K562 (cell line): Measurements from ENCODE around the gene KRT222.

Source experiments
- CEBPG ChIP-seq, 3 experiments: fragments of 200-800 bp in 1 of 3; sonication (Bioruptor generic) in 1 of 3; sonication (generic) in 1 of 3; formaldehyde crosslinking in 1 of 3; IDR thresholded peaks in 2 of 3; conservative IDR thresholded peaks in 1 of 3; 2 replicates each; pipeline versions ENCODE4 v1.6.1 to v1.8.0; 2016 to 2022; ENCODE audit warnings: missing compliant biosample characterization in 2 of 3, missing genetic modification characterization in 2 of 3, mild to moderate bottlenecking in 1 of 3, missing genetic modification reagents in 1 of 3
- FOXA3 ChIP-seq, 2 experiments: fragments of 450-650 bp in 1 of 2; sonication (generic) in 1 of 2; formaldehyde crosslinking; IDR thresholded peaks in 1 of 2; conservative IDR thresholded peaks in 1 of 2; 2 replicates each; pipeline versions ENCODE4 v1.4.0 to v1.8.0; 2020 to 2022; ENCODE audit warnings: mild to moderate bottlenecking in 2 of 2, missing genetic modification reagents in 1 of 2
- GABPB1 ChIP-seq: sonication (generic); formaldehyde crosslinking; IDR thresholded peaks from 2 replicates; pipeline ENCODE4 v1.8.0; 2022; ENCODE audit warnings: mild to moderate bottlenecking, missing genetic modification reagents
- HDAC3 ChIP-seq: fragments of 450-650 bp; IDR thresholded peaks from 2 replicates; pipeline ENCODE4 v1.6.1; 2018; ENCODE audit warnings: borderline replicate concordance, mild to moderate bottlenecking, moderate library complexity; ENCODE audit not compliant: partially characterized antibody
- KLF1 ChIP-seq: fragments of 450-650 bp; IDR thresholded peaks from 2 replicates; pipeline ENCODE4 v1.6.1; 2016; ENCODE audit warnings: missing genetic modification characterization, missing compliant biosample characterization
- NR3C1 ChIP-seq: sonication (generic); formaldehyde crosslinking; IDR thresholded peaks from 2 replicates; pipeline ENCODE4 v1.8.1; 2022; ENCODE audit warnings: missing genetic modification reagents
- POLR2AphosphoS5 ChIP-seq: IDR thresholded peaks from 2 replicates; pipeline ENCODE4 v1.6.1; 2011; ENCODE audit warnings: mild to moderate bottlenecking, low read depth, low read length, moderate library complexity; ENCODE audit not compliant: control insufficient read depth, insufficient read depth
- TCF7L2 ChIP-seq: fragments of 150-350 bp; IDR thresholded peaks from 2 replicates; pipeline ENCODE4 v1.6.1; 2016; ENCODE audit warnings: low read depth, mild to moderate bottlenecking, low read length, moderate library complexity
- ZSCAN29 ChIP-seq: fragments of 450-650 bp; IDR thresholded peaks from 2 replicates; pipeline ENCODE4 v1.6.1; 2017
- TF ChIP-seq, protein P1 (sequence below): sonication (generic); formaldehyde crosslinking; IDR thresholded peaks from 2 replicates; pipeline ENCODE4 v1.8.0; 2022; ENCODE audit warnings: missing genetic modification reagents, mild to moderate bottlenecking, borderline replicate concordance
- TF ChIP-seq, protein P2 (sequence below): fragments of 250-450 bp; sonication (Bioruptor Pico); IDR thresholded peaks from 2 replicates; pipeline ENCODE4 v1.4.0; 2020; ENCODE audit warnings: borderline replicate concordance
- TF ChIP-seq, protein P3 (sequence below), 3 experiments: IDR thresholded peaks in 2 of 3; conservative IDR thresholded peaks in 1 of 3; 2 replicates each; pipeline ENCODE4 v1.5.1; 2011 to 2012; ENCODE audit warnings: low read length in 3 of 3, mild to moderate bottlenecking in 3 of 3, control low read depth in 2 of 3, improper control_type of control experiment in 1 of 3, inconsistent platforms in 1 of 3, low read depth in 1 of 3, mixed read lengths in 1 of 3, moderate library complexity in 1 of 3; ENCODE audit not compliant: insufficient read depth in 2 of 3

DNA sequence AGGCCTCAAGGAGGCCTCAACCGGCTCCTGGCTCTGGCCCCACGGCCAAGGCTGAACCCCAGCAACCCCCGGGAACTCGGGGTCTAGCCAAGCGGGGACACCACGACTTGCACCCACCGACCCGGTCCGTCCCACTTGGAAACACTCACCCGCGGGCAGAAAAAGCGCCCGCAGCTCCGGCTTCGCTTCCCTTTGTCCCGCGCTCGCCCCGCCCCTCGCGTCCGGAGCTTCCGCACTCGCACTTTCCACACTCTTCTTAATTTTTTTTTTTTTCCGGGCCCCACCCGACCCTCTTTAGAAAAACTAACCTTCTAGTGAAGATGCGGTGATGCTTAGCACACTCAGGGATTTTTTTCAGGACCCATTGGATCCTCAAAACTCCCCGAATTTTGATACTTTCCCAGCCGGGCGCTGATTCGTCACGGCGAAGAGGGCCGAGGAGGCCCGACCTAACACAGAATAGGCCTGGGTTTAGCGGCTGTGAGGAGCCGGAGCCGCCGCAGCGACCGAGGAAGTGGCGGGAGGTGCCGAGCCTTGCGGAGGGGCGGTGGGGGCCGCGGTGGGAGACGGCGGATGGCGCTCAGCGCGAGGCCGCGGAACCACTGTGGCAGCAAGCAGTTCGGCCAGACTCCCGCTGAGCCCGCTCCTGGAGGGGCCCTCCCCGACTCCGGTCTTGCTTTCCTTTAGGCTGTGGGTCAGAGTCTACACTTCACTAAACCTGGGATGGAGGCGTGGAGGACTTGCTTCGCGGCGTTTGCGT, 17.2 kb downstream of the KRT222 start, which contains the start of gene SMARCE1:
- TF ChIP-seq TCF7L2 (no peak), NR3C1 (CRISPR knock-in tag) (no peak), GABPB1 (no peak; the same call in none of the 2 replicates), FOXA3 (CRISPR knock-in tag; conservative IDR thresholded peaks at IDR 0.05 in 1 of 2, IDR thresholded peaks at IDR 0.05 in 1 of 2) (no peak), CEBPG (CRISPR knock-in tag; IDR thresholded peaks at IDR 0.05) (no peak), CEBPG (tag; conservative IDR thresholded peaks at IDR 0.05 in 1 of 2, IDR thresholded peaks at IDR 0.05 in 1 of 2) (no peak), ZSCAN29 (peak; percentile 93), POLR2AphosphoS5 (peak; percentile 72), HDAC3 (no peak), KLF1 (tag) (no peak)
- TF ChIP-seq, protein P1, sequence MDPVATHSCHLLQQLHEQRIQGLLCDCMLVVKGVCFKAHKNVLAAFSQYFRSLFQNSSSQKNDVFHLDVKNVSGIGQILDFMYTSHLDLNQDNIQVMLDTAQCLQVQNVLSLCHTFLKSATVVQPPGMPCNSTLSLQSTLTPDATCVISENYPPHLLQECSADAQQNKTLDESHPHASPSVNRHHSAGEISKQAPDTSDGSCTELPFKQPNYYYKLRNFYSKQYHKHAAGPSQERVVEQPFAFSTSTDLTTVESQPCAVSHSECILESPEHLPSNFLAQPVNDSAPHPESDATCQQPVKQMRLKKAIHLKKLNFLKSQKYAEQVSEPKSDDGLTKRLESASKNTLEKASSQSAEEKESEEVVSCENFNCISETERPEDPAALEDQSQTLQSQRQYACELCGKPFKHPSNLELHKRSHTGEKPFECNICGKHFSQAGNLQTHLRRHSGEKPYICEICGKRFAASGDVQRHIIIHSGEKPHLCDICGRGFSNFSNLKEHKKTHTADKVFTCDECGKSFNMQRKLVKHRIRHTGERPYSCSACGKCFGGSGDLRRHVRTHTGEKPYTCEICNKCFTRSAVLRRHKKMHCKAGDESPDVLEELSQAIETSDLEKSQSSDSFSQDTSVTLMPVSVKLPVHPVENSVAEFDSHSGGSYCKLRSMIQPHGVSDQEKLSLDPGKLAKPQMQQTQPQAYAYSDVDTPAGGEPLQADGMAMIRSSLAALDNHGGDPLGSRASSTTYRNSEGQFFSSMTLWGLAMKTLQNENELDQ = no peak
- TF ChIP-seq, protein P2, sequence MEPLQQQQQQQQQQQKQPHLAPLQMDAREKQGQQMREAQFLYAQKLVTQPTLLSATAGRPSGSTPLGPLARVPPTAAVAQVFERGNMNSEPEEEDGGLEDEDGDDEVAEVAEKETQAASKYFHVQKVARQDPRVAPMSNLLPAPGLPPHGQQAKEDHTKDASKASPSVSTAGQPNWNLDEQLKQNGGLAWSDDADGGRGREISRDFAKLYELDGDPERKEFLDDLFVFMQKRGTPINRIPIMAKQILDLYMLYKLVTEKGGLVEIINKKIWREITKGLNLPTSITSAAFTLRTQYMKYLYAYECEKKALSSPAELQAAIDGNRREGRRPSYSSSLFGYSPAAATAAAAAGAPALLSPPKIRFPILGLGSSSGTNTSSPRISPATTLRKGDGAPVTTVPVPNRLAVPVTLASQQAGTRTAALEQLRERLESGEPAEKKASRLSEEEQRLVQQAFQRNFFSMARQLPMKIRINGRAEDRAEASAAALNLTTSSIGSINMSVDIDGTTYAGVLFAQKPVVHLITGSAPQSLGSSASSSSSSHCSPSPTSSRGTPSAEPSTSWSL (CRISPR knock-in tag) = no peak; the same call in 1 of the 2 replicates
- TF ChIP-seq, protein P3, sequence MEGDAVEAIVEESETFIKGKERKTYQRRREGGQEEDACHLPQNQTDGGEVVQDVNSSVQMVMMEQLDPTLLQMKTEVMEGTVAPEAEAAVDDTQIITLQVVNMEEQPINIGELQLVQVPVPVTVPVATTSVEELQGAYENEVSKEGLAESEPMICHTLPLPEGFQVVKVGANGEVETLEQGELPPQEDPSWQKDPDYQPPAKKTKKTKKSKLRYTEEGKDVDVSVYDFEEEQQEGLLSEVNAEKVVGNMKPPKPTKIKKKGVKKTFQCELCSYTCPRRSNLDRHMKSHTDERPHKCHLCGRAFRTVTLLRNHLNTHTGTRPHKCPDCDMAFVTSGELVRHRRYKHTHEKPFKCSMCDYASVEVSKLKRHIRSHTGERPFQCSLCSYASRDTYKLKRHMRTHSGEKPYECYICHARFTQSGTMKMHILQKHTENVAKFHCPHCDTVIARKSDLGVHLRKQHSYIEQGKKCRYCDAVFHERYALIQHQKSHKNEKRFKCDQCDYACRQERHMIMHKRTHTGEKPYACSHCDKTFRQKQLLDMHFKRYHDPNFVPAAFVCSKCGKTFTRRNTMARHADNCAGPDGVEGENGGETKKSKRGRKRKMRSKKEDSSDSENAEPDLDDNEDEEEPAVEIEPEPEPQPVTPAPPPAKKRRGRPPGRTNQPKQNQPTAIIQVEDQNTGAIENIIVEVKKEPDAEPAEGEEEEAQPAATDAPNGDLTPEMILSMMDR (IDR thresholded peaks at IDR 0.05 in 2 of 3, conservative IDR thresholded peaks at IDR 0.05 in 1 of 3; ENCODE audit: insufficient read depth in 2 of 3, low read depth in 1 of 3, low read length in 3 of 3) = no peak; a peak in 1 of 6 replicates
